PC-3 (cell line): ENCODE results near the gene CGB2. TPM values are rescaled to one million over a fixed set of nuclear protein-coding genes. Genes with fewer than 3 reads are reported as not detected.

ENCODE experiments used
- ATAC-seq: fragments of 200-7000 bp; cut with Tn5 transposase; 2 replicates; pipeline ENCODE4 v1.9.1; 2020; ENCODE audit warnings: mild to moderate bottlenecking, moderate library complexity
- BruUV-seq: library from RNA; stranded (reverse); fragments of 400-500 nt; replicated peaks from 2 replicates; lab custom pipeline; 2021; lab: Mats Ljungman, UMichigan
- CTCF ChIA-PET: fragments of 300-600 bp; sonication (Branson Sonifier 250); formaldehyde crosslinking; loops from one replicate; lab custom pipeline; 2022; ENCODE audit warnings: antibody characterized with exemption; lab: Charles Lee
- POLR2A ChIA-PET: fragments of 300-600 bp; sonication (Branson Sonifier 250); formaldehyde crosslinking; loops from one replicate; lab custom pipeline; 2022; ENCODE audit warnings: antibody characterized with exemption; ENCODE audit not compliant: unreplicated experiment; lab: Charles Lee
- DNase-seq: peaks from one replicate; pipeline ENCODE4 v3.0.0-alpha.2; 2015
- H2AFZ ChIP-seq: fragments of 300-600 bp; sonication (generic); 2 replicates; pipeline ENCODE4 v1.6.0; 2016; ENCODE audit warnings: antibody characterized with exemption, low read length
- H3F3A ChIP-seq: fragments of 300-600 bp; sonication (generic); one replicate; pipeline ENCODE4 v1.6.0; 2017; ENCODE audit warnings: antibody characterized with exemption, low read length, control low read depth, mild to moderate bottlenecking; ENCODE audit not compliant: unreplicated experiment
- H3K27ac ChIP-seq: fragments of 300-600 bp; sonication (generic); 2 replicates; pipeline ENCODE4 v1.5.1; 2016; ENCODE audit warnings: mild to moderate bottlenecking, low read length
- H3K27me3 ChIP-seq: fragments of 300-600 bp; sonication (generic); 2 replicates; pipeline ENCODE4 v1.6.1; 2016; ENCODE audit warnings: low read length, mixed read lengths
- H3K36me3 ChIP-seq: fragments of 300-600 bp; sonication (generic); 2 replicates; pipeline ENCODE4 v1.6.1; 2016; ENCODE audit warnings: low read depth, mixed run types, low read length, mixed read lengths
- H3K4me1 ChIP-seq: fragments of 300-600 bp; sonication (generic); 2 replicates; pipeline ENCODE4 v1.5.1; 2016; ENCODE audit warnings: low read length; ENCODE audit not compliant: insufficient read depth
- H3K4me2 ChIP-seq: fragments of 300-600 bp; sonication (generic); 2 replicates; pipeline ENCODE4 v1.6.0; 2016; ENCODE audit warnings: low read length
- H3K4me3 ChIP-seq: fragments of 300-600 bp; sonication (generic); 2 replicates; pipeline ENCODE4 v1.5.1; 2016; ENCODE audit warnings: mild to moderate bottlenecking, low read length, mixed read lengths
- H3K79me2 ChIP-seq: fragments of 300-600 bp; sonication (generic); 2 replicates; pipeline ENCODE4 v1.6.1; 2017; ENCODE audit warnings: low read length, mixed read lengths
- H3K9ac ChIP-seq: fragments of 300-600 bp; sonication (generic); 2 replicates; pipeline ENCODE4 v1.6.0; 2016; ENCODE audit warnings: mild to moderate bottlenecking, low read length
- H3K9me2 ChIP-seq: fragments of 300-600 bp; sonication (generic); replicated peaks from 2 replicates; pipeline ENCODE4 v1.6.1; 2016; ENCODE audit warnings: mixed run types, low read length, mixed read lengths
- H3K9me3 ChIP-seq: fragments of 300-600 bp; sonication (generic); 2 replicates; pipeline ENCODE4 v1.6.1; 2016; ENCODE audit warnings: low read length, mixed read lengths
- H4K20me1 ChIP-seq: fragments of 300-600 bp; sonication (generic); 2 replicates; pipeline ENCODE4 v1.6.1; 2016; ENCODE audit warnings: low read length, mixed read lengths
- EZH2 ChIP-seq: fragments of 300-600 bp; sonication (generic); IDR thresholded peaks from one replicate; pipeline ENCODE4 v1.6.1; 2017; ENCODE audit warnings: antibody characterized with exemption, mild to moderate bottlenecking, low read length; ENCODE audit not compliant: unreplicated experiment
- EZH2phosphoT487 ChIP-seq: fragments of 300-600 bp; sonication (generic); IDR thresholded peaks from 2 replicates; pipeline ENCODE4 v1.6.1; 2018; ENCODE audit warnings: mild to moderate bottlenecking, antibody characterized with exemption, low read length, borderline replicate concordance
- intact Hi-C: fragments of 100-400 bp; cut with micrococcal nuclease; formaldehyde crosslinking; loops from 2 replicates; pipeline ENCODE4 v1.9.0; 2023
- total RNA-seq: library from RNA; depleted of rRNA; stranded (reverse); fragments of >200 nt; gene quantifications from 2 replicates; pipeline ENCODE4 v1.2.3, GENCODE V29; 2014
- TF ChIP-seq, protein P1 (sequence below): fragments of 300-600 bp; sonication (generic); conservative IDR thresholded peaks from 2 replicates; pipeline ENCODE4 v1.5.1; 2017; ENCODE audit warnings: antibody characterized with exemption, low read depth, mild to moderate bottlenecking, low read length

The CGB2 gene
- total RNA-seq, 1 experiment from 2014 or later = not detected

GRCh38 chr19:49067554-49067953 lies 35.9 kb downstream of the CGB2 start:
- no TSS peak for BruUV-seq
- Histone ChIP-seq H2AFZ (no peak overlapping the region), H3K27me3 (no peaks in the 10 kb centered on the region), H3F3A (no peaks in the 10 kb centered on the region), H3K36me3 (no peaks in the 10 kb centered on the region), H3K9me2 (no peaks in the 10 kb centered on the region), H3K79me2 (no peaks in the 10 kb centered on the region), H3K27ac (no peak overlapping the region), H3K9me3 (no peaks in the 10 kb centered on the region), H4K20me1 (no peaks in the 10 kb centered on the region), H3K4me1 (no peaks in the 10 kb centered on the region), H3K4me2 (no peak overlapping the region), H3K9ac (no peak overlapping the region), H3K4me3 (no peak overlapping the region)
- ChIA-PET CTCF (no interaction called here), POLR2A (no interaction called here)
- no peak for TF ChIP-seq EZH2phosphoT487
- ATAC-seq (no peak), DNase-seq (no peak)
- intact Hi-C loops = no loop called here

DNA sequence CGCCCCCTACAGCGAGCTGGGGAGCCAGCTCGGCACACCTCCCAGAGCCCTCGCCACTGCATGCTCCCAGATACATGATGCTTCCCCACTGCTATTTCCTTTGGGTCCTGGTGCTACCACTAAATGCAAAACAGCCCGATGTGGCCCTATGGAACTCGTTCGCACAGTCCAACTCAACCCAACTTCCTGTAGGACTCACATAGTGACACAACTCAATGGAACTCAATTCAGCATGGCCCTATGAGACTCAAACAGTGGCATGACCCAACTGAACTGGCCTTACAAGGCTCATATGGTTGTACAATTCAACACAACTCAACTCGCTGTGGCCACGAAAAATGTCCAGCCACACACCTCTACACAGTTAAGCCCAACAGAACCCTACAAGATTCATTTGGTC lies 37.3 kb downstream of the CGB2 start:
- H3K9ac ChIP-seq = no peak overlapping the region
- H3K4me1 ChIP-seq = no peaks in the 10 kb centered on the region
- intact Hi-C loops = no loop called here
- no peaks in the 10 kb centered on the region for H3K9me2 ChIP-seq
- BruUV-seq = no TSS peak
- ATAC-seq = no peak
- no peak overlapping the region for H3K27ac ChIP-seq
- ChIA-PET POLR2A (no interaction called here), CTCF (no interaction called here)
- no peak overlapping the region for H3K4me3 ChIP-seq
- no peak overlapping the region for H2AFZ ChIP-seq
- H3K4me2 ChIP-seq = no peak overlapping the region
- H3K79me2 ChIP-seq = no peaks in the 10 kb centered on the region
- no peaks in the 10 kb centered on the region for H4K20me1 ChIP-seq
- H3K36me3 ChIP-seq = no peaks in the 10 kb centered on the region
- TF ChIP-seq EZH2phosphoT487 = no peak
- TF ChIP-seq, protein P1, sequence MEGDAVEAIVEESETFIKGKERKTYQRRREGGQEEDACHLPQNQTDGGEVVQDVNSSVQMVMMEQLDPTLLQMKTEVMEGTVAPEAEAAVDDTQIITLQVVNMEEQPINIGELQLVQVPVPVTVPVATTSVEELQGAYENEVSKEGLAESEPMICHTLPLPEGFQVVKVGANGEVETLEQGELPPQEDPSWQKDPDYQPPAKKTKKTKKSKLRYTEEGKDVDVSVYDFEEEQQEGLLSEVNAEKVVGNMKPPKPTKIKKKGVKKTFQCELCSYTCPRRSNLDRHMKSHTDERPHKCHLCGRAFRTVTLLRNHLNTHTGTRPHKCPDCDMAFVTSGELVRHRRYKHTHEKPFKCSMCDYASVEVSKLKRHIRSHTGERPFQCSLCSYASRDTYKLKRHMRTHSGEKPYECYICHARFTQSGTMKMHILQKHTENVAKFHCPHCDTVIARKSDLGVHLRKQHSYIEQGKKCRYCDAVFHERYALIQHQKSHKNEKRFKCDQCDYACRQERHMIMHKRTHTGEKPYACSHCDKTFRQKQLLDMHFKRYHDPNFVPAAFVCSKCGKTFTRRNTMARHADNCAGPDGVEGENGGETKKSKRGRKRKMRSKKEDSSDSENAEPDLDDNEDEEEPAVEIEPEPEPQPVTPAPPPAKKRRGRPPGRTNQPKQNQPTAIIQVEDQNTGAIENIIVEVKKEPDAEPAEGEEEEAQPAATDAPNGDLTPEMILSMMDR = no peak
- TF ChIP-seq EZH2 = no peak
- H3K27me3 ChIP-seq = 0 out of 2 replicates have a peak, but pooled peaks cover 7% of the 10 kb centered on the region
- H3K9me3 ChIP-seq = no peaks in the 10 kb centered on the region
- DNase-seq = no peak
- no peaks in the 10 kb centered on the region for H3F3A ChIP-seq

DNA sequence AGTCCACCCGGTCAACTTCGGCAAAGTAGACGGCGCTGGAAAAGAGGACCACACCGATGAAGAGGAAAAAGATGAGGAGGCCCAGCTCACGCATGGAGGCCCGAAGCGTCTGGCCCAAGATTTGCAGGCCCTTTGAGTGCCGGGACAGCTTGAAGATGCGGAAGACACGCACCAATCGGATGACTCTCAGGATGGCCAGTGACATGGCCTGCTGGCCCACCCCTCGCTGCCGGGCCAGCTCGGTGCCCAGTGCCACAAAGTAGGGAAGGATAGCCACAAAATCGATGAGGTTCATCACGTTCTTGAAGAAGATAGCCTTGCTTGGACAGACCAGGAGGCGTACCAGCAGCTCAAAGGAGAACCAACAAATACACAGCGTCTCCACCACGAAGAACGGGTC lies 38.7 kb downstream of the CGB2 start:
- Histone ChIP-seq H3K27ac (no peak overlapping the region), H3F3A (no peaks in the 10 kb centered on the region), H3K9ac (no peak overlapping the region), H3K27me3 (0 out of 2 replicates have a peak, but pooled peaks cover 7% of the 10 kb centered on the region), H2AFZ (no peak overlapping the region), H4K20me1 (no peaks in the 10 kb centered on the region), H3K9me2 (no peaks in the 10 kb centered on the region), H3K79me2 (no peaks in the 10 kb centered on the region), H3K4me3 (no peak overlapping the region), H3K4me2 (no peak overlapping the region), H3K36me3 (no peaks in the 10 kb centered on the region), H3K9me3 (no peaks in the 10 kb centered on the region), H3K4me1 (no peaks in the 10 kb centered on the region)
- intact Hi-C loops = loop anchor here (10.0 kb wide), 1 partner anchor 76 kb away; the partner anchor contains the start of genes GYS1 and RUVBL2
- TF ChIP-seq EZH2 = no peak
- TF ChIP-seq, protein P1 = no peak
- no peak for TF ChIP-seq EZH2phosphoT487
- no TSS peak for BruUV-seq
- ATAC-seq (no peak), DNase-seq (no peak)
- ChIA-PET CTCF (interaction anchor here (0.6 kb wide), 1 partner anchor 77 kb away, joined by 4 read pairs; the partner anchor contains the start of gene RUVBL2), POLR2A (no interaction called here)
